Esophagus mucosa (tissue), 1 donor: ENCODE results near the gene PLEKHG3. TPM values are rescaled to one million over a fixed set of nuclear protein-coding genes. Genes with fewer than 3 reads are reported as not detected.
"Not testable (repeated sequence)": the region's sequence is repeated elsewhere in the genome, so short reads cannot be mapped to it uniquely, and the experiment has no call there.

Source experiments
- ATAC-seq: fragments of 200-7000 bp; cut with Tn5 transposase; one replicate; pipeline ENCODE4 v1.9.1; 2020
- total RNA-seq: library from RNA; stranded (reverse); gene quantifications from one replicate; pipeline ENCODE4 v1.2.4, GENCODE V29; 2023
- donor health status: DM: yes; HTN: yes; CAD: no.

PLEKHG3 gene
- total RNA-seq, 1 donor from 2014 or later: 62.9 TPM

- ATAC-seq: peak; percentile 49
Observed at GRCh38 chr14:64688811-64689281, 15.4 kb upstream of the PLEKHG3 start.

GRCh38 chr14:64689289-64689688 is 14.9 kb upstream of the PLEKHG3 start:
- ATAC-seq: no peak

GRCh38 chr14:64690607-64691006 is 13.6 kb upstream of the PLEKHG3 start:
- not testable (repeated sequence) for ATAC-seq

- ATAC-seq: no peak
Observed at GRCh38 chr14:64691376-64691775, 12.8 kb upstream of the PLEKHG3 start.

GRCh38 chr14:64692189-64692985 is 11.8 kb upstream of the PLEKHG3 start:
- ATAC-seq: peak; percentile 10

- peak; percentile 6 for ATAC-seq
Observed at GRCh38 chr14:64692986-64693809, 11.0 kb upstream of the PLEKHG3 start.

- ATAC-seq: no peak
Observed at GRCh38 chr14:64693810-64694165, 10.4 kb upstream of the PLEKHG3 start.

- ATAC-seq: no peak
Observed at GRCh38 chr14:64695071-64695470, 9.2 kb upstream of the PLEKHG3 start.

- no peak for ATAC-seq
Observed at GRCh38 chr14:64696355-64696857, 7.8 kb upstream of the PLEKHG3 start.

GRCh38 chr14:64698903-64699302 is 5.3 kb upstream of the PLEKHG3 start:
- ATAC-seq: no peak

- ATAC-seq: no peak
Observed at GRCh38 chr14:64700290-64700689, 3.9 kb upstream of the PLEKHG3 start.

- no peak for ATAC-seq
Observed at GRCh38 chr14:64700894-64701293, 3.3 kb upstream of the PLEKHG3 start.

GRCh38 chr14:64701660-64702059 is 2.6 kb upstream of the PLEKHG3 start:
- ATAC-seq: no peak

GRCh38 chr14:64702493-64703394 is 1.5 kb upstream of the PLEKHG3 start:
- peak; percentile 71 for ATAC-seq

- ATAC-seq: no peak
Observed at GRCh38 chr14:64703395-64704142, 655 bp upstream of the PLEKHG3 start.

GRCh38 chr14:64704743-64705380 is 638 bp downstream of the PLEKHG3 start:
- ATAC-seq: peak; percentile 6

- peak; percentile 6 for ATAC-seq
Observed at GRCh38 chr14:64705381-64706118, 1.3 kb downstream of the PLEKHG3 start.

GRCh38 chr14:64706119-64706592 is 1.9 kb downstream of the PLEKHG3 start:
- ATAC-seq: no peak

GRCh38 chr14:64706593-64707193 is 2.5 kb downstream of the PLEKHG3 start:
- no peak for ATAC-seq

GRCh38 chr14:64707661-64708060 is 3.4 kb downstream of the PLEKHG3 start:
- peak; percentile 77 for ATAC-seq
